Glutamatergic neuron (in vitro differentiated cells): Measurements from ENCODE around the gene DCLK2. TPM values are rescaled to one million over a fixed set of nuclear protein-coding genes. Genes with fewer than 3 reads are reported as not detected.

Source experiments
- DNase-seq: peaks from one replicate; pipeline ENCODE4 v3.0.0; 2022
- H3K27ac Mint-ChIP-seq: one replicate; pipeline ENCODE4 v1.8.0; 2020; ENCODE audit warnings: mild to moderate bottlenecking, mixed read lengths, inconsistent platforms; ENCODE audit not compliant: unreplicated experiment
- H3K27me3 Mint-ChIP-seq: one replicate; pipeline ENCODE4 v1.8.0; 2020; ENCODE audit warnings: mild to moderate bottlenecking, moderate library complexity, mixed read lengths, inconsistent platforms; ENCODE audit not compliant: unreplicated experiment
- H3K36me3 Mint-ChIP-seq: one replicate; pipeline ENCODE4 v1.8.0; 2020; ENCODE audit warnings: mild to moderate bottlenecking, mixed read lengths, inconsistent platforms; ENCODE audit not compliant: unreplicated experiment
- H3K4me1 Mint-ChIP-seq: one replicate; pipeline ENCODE4 v1.8.0; 2020; ENCODE audit warnings: mild to moderate bottlenecking, low read depth, mixed read lengths, inconsistent platforms; ENCODE audit not compliant: unreplicated experiment
- H3K4me3 Mint-ChIP-seq: one replicate; pipeline ENCODE4 v1.8.0; 2020; ENCODE audit warnings: mild to moderate bottlenecking, mixed read lengths, inconsistent platforms; ENCODE audit not compliant: unreplicated experiment
- H3K9me3 Mint-ChIP-seq: one replicate; pipeline ENCODE4 v1.8.0; 2020; ENCODE audit warnings: mild to moderate bottlenecking, moderate library complexity, mixed read lengths, inconsistent platforms; ENCODE audit not compliant: unreplicated experiment
- CTCF ChIP-seq: fragments of 200-600 bp; sonication (generic); IDR thresholded peaks from one replicate; pipeline ENCODE4 v1.5.0; 2021; ENCODE audit not compliant: partially characterized antibody, unreplicated experiment
- total RNA-seq: library from RNA; stranded (reverse); fragmentation: NEBNext Ultra II Directional; extraction: Animal tissue kit (Norgen Biotek cat#: 25700); gene quantifications from one replicate; pipeline ENCODE4 v1.2.1, GENCODE V29; 2021; ENCODE audit not compliant: unreplicated experiment

The DCLK2 gene
- total RNA-seq, 1 donor from 2014 or later = 36.8 TPM

DNA sequence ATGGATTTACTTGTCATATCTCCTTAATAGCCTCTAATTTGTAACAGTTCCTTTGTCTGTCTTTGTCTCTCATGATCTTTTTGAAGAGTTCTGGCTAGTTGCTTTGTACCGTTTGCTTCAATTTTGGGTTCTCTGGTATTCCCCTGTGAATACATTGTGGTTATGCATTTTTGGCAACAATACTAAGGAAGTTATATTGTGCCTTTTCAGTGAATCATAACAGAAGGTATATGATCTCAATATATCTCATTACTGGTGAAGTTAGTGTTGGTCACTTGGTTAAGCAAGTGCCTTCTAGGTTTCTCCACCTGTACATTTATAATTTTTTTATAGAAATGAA is 48.6 kb downstream of the DCLK2 start:
- TF ChIP-seq CTCF = no peak
- Mint-ChIP-seq H3K36me3 (peaks cover 11% of the 10 kb centered on the region), H3K27ac (no peak overlapping the region), H3K27me3 (no peaks in the 10 kb centered on the region), H3K4me1 (no peaks in the 10 kb centered on the region), H3K9me3 (peaks cover 4% of the 10 kb centered on the region), H3K4me3 (no peak overlapping the region)
- no peak for DNase-seq

GRCh38 chr4:150127757-150128156 is 49.5 kb downstream of the DCLK2 start:
- no peaks in the 10 kb centered on the region for H3K9me3 Mint-ChIP-seq
- TF ChIP-seq CTCF = no peak
- H3K27me3 Mint-ChIP-seq = no peaks in the 10 kb centered on the region
- H3K4me3 Mint-ChIP-seq = no peak overlapping the region
- H3K4me1 Mint-ChIP-seq = no peaks in the 10 kb centered on the region
- peaks cover 4% of the 10 kb centered on the region for H3K36me3 Mint-ChIP-seq
- no peak overlapping the region for H3K27ac Mint-ChIP-seq
- DNase-seq = no peak

DNA sequence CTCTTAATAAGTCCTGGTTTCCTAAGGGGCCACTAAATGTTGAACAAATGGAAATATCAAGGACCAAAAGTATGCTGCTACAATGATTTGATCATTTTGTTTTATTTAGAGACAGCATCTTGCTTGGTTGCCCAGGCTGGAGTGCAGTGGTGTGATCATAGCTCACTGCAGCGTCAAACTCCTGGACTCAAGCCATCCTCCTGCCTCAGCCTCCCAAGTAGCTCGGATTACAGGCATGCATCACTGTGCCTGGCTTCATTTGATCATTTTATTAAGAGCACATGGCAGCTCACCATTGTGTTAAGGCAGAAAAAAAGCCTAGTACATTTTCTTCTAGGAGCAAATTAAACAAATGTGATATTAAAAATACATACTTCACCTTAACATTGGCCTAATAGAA is 52.7 kb downstream of the DCLK2 start:
- no peaks in the 10 kb centered on the region for H3K27me3 Mint-ChIP-seq
- TF ChIP-seq CTCF = no peak
- H3K27ac Mint-ChIP-seq = no peak overlapping the region
- H3K4me1 Mint-ChIP-seq = no peaks in the 10 kb centered on the region
- no peak overlapping the region for H3K4me3 Mint-ChIP-seq
- DNase-seq = no peak
- H3K9me3 Mint-ChIP-seq = no peaks in the 10 kb centered on the region
- no peaks in the 10 kb centered on the region for H3K36me3 Mint-ChIP-seq

DNA sequence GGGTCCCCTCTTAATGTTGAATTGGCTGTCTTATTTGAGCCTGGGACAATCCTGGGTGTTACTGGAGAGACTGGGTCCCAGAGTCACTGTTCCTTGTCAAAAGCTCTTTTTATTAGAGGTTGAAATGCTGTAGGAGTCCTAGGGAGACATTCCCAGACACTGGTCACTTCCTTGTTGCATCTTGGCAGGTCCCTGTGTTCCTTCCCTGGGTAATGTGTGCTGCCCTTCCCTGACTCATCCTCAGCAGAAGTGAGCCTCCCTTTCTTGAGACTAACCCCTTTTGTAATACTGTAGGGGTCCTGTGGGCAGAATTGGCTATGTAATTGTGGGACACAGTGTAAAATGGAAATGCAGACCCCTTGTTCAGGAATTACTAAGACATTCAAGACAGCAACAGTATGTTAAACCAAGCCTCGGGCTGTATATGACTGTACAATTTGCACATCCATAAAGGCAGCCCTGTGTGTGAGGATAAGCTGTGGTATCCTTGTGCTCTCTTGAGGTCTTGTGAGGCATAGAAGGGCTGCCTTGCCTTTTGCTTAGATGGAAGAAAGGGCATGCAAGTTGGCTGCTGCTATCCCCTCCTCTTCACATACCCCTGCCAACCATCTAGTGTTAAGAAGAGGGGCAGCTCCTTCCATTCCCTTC is 53.5 kb downstream of the DCLK2 start:
- Mint-ChIP-seq H3K4me3 (no peak overlapping the region), H3K27me3 (no peaks in the 10 kb centered on the region), H3K4me1 (no peaks in the 10 kb centered on the region), H3K27ac (no peak overlapping the region), H3K9me3 (no peaks in the 10 kb centered on the region), H3K36me3 (no peaks in the 10 kb centered on the region)
- no peak for TF ChIP-seq CTCF
- no peak for DNase-seq

- peaks cover 4% of the 10 kb centered on the region for H3K4me1 Mint-ChIP-seq
- DNase-seq = no peak
- no peaks in the 10 kb centered on the region for H3K36me3 Mint-ChIP-seq
- TF ChIP-seq CTCF = no peak
- H3K27ac Mint-ChIP-seq = no peak overlapping the region
- H3K4me3 Mint-ChIP-seq = no peak overlapping the region
- H3K9me3 Mint-ChIP-seq = no peaks in the 10 kb centered on the region
- H3K27me3 Mint-ChIP-seq = no peaks in the 10 kb centered on the region
Observed at GRCh38 chr4:150133605-150134004, 55.4 kb downstream of the DCLK2 start.
